ENCODE data around the gene GALNT8. TPM values are rescaled to one million over a fixed set of nuclear protein-coding genes. Genes with fewer than 3 reads are reported as not detected.
"Not testable (repeated sequence)": the region's sequence is repeated elsewhere in the genome, so short reads cannot be mapped to it uniquely, and the experiment has no call there.

GALNT8 gene
- polyA plus RNA-seq (ENCODE audit: insufficient read length), result 4.4 TPM

DNA sequence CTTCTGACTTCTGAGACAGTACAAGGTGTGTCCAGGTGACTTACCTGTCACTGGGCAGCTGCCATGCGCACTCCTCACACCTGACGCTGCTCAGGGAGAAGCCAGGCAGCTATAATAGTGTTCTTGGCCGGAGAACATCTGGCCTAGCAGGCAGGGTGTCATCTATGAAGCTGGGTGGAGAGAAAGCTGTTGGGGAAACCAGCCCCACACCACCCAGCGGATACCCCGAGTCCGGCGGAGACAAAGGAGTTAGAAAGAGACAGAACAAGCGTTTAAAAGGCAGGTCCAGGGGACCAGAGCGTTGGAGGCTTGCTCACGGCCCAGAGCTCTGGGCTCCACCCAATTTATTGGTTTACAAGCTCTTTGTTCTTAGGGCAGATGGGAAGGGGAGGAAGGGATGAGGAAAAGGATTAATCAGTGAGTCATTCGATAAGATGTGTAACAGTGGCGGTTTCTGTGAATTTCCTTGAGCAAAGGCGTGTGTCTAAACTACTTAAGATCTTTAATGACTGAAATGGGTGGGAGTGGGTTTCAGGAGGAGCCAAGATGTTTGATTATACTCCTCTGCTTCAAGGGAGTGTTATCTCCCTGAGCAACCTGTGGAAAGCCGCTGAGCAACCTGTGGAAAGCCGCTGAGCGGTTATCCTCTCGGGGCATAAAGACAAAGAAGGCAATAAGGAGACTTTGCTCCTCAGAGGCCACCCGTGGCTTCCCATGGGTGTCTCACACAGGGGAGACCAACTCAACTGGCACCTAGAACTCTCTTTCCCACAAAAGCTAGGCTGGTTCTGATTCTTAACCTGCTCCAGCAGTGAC, at the start of gene GALNT8:
TSS of gene GALNT8 (plus strand) at position 580 of the 816 bp plus-strand sequence. CDS start 278 bp downstream, outside the sequence.
- DNase-seq, result no peak

DNA sequence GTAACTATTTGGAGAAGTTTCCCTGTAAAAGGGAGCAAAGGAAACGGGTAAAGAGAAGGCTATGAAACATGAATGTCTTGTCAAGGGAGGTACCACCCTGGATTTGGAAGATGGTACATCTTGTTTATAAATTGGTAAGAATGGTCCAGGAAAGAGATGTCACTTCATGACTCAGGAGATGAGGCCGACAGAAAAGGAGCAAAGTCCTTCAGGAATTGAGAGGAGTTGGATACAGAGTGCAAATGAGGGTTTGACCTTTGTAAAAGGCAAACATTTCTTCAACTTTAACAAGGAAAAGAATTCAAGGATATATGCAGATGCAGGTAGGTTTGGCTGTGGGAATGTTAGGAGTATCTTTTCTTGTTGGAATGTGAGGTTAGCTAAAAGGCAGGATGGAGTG, 40.5 kb upstream of the GALNT8 start:
- DNase-seq, result no peak

DNA sequence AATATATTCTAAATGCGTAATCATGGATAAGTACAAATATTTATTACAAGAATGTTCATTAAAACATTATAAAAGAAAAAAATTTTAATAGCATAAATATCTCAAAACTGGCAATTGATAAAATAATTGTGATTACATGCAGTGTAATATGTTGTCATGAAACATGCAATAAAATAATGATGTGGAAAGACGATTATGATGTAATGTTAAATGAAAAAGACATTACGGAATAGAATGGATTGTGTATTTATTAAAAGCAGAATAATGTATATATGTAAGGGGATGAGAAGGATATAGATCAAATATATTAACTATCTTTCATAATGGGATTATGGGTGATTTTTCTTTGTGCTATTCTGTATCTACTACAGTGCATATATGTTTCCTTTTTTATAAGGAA, 38.5 kb upstream of the GALNT8 start:
- no peak for DNase-seq

- no peak for DNase-seq
These were observed 34.9 kb upstream of the GALNT8 start for GRCh38 chr12:4685317-4685716.

GRCh38 chr12:4690760-4691159, 29.4 kb upstream of the GALNT8 start:
- DNase-seq, result no peak

GRCh38 chr12:4700621-4701026, 19.6 kb upstream of the GALNT8 start:
- DNase-seq, result peak; percentile 91

- peak; percentile 90 for DNase-seq
These were observed 18.6 kb upstream of the GALNT8 start for GRCh38 chr12:4701395-4702190.

DNA sequence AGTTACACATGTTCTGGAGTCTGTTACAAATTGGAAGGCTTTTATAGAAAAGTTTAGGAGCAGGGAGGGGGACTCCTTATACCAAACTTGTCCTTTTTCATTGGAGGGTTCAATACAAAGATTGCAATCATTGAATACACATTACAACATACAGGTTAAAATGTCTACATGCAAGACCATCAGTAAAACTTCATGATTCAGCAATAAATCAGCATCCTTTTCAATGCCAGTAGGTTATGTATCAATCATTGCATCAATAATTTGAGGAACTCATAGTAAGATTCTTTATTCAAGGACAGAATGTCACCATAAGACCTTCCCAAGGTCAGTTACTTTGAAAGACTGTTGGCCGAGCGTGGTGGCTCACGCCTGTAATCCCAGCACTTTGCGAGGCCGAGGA, 16.5 kb upstream of the GALNT8 start:
- DNase-seq, result no peak

DNA sequence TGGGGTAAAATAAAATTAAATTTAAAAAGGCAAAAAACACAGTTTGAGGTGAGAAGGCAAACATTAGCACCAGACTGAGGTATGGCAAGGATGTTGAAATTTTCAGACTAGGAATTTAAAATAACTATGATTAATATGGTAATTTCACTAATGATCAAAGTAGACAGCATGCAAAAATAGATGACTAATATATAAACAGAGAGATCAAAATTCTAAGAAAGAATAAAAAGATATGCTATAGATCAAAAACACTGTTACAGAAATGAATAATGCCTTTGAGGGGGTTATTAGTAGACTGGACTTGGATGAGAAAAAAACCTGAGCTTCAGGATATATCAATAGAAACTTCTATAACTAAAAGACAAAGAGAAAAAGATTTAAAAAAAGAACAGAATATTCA, 14.4 kb upstream of the GALNT8 start:
- DNase-seq, result no peak

GRCh38 chr12:4707306-4707705, 12.9 kb upstream of the GALNT8 start:
- DNase-seq, result no peak

GRCh38 chr12:4710113-4710512, 10.1 kb upstream of the GALNT8 start:
- no peak for DNase-seq

- DNase-seq, result no peak
These were observed 5.3 kb upstream of the GALNT8 start for GRCh38 chr12:4714879-4715278.

DNA sequence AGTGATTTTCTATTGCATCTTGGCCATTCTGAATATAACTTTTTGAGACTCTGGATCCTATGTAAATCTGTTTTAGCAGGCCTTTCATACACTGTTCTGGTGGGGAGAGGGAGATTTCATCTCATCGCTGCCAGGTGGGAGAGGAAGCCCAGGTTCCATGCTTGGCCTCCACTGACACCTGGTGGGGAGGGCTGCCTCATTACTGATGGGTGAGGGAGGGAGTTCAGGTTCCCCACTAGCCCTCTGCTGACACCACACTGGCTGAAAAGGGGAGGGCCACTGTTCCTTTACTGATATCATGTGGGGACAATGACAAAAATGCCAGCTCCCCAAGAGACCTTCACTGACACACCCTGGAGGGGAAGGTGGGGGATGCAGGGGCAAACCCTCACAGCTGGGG, 2.4 kb upstream of the GALNT8 start:
- no peak for DNase-seq

DNA sequence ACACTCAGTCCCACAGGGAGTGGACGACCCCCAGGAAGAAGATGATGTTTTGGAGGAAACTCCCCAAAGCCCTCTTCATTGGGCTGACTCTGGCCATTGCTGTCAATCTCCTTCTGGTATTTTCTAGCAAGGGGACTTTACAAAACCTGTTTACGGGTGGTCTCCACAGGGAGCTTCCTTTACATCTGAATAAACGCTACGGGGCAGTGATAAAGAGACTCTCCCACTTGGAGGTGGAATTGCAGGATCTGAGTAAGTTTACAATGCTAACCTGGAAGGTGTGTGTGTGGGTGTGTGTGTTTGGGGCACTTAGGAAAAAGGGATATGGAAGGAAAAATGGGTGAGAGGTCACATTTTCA, 416 bp downstream of the GALNT8 start:
- no peak for DNase-seq

DNA sequence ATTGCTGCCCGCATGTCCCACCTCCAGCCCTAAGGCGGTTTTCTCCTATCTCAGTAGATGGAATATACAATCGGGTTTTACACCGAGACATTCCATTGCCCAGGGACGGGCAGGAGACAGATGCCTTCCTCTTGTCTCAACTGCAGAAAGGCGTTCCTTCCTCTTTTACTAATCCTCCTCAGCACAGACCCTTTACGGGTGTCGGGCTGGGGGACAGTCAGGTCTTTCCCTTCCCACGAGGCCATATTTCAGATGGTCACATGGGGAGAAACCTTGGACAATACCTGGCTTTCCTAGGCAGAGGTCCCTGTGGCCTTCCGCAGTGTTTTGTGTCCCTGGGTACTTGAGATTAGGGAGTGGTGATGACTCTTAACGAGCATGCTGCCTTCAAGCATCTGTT, 1.4 kb downstream of the GALNT8 start:
- not testable (repeated sequence) for DNase-seq

- no peak for DNase-seq
These were observed 3.0 kb downstream of the GALNT8 start for GRCh38 chr12:4723226-4723625.

- no peak for DNase-seq
These were observed 4.9 kb downstream of the GALNT8 start for GRCh38 chr12:4725057-4725456.

- no peak for DNase-seq
These were observed 14.6 kb downstream of the GALNT8 start for GRCh38 chr12:4734625-4735340.

DNA sequence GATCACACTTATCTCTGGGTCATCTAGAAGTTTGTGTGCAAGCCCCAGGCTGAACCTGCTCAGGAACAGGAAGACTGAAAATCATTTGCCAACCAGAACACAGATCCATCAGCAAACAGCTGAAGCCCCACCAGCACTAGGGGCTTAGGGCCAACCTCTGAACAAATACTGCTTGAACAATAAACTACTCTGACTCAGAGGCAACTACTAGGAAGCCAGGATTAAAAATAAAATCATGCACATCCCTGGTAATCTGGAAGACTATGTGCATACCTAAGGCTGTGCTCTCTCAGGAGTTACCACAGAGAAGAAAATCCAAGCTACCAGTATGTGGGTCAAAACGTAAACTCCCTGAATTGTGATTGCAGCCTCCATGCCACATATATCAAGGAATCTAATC, 15.9 kb downstream of the GALNT8 start:
- peak; percentile 6 for DNase-seq

GRCh38 chr12:4738541-4738940, 18.3 kb downstream of the GALNT8 start:
- no peak for DNase-seq

DNA sequence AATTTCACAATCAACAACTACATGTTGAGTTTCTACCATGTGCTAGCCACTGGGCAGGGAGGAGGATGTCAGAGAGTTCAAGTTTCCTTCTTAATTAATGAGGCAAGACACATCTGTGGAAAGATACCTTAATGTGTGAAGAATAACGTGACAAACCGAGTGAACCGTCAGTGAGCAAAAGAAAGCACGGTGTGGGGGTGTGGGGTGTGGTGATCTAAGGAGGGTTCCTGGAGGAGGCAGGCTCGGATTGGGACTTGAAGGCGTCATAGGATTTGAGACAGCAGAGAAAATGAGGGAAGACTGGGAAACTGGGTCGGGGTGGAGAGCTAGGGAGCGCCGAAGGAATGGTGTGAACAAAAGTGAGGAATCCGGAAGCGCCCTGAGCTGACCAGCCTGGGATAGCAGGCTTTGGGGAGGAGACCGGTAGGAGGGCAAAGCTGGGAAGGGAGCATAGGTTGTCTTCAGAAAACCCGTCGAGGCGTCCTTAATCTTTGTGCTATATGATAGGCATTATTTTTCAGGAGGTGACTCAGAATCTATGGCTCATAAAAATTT, 22.3 kb downstream of the GALNT8 start:
- no peak for DNase-seq

DNA sequence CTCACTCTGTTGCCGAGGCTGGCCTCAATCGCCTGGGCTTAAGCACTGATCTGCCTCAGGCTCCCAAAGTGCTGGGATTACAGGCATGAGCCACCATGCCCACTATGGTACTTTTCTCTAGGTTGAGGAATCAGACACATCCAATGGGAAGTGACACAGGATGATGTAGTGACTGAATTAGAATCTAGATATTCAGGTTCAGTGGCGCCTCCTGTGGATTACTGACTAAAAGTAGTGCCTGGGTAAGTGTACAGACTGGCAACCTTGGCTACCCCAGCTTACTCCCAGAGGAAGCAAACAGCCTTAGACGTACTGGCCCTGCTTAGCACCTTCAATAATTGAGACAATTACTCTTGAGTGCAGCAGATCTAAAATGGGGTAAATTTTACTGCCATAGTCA, 22.8 kb downstream of the GALNT8 start:
- DNase-seq, result no peak

GRCh38 chr12:4744709-4745108, 24.5 kb downstream of the GALNT8 start:
- DNase-seq, result no peak

Data from hindlimb muscle (tissue), 1 donor.